IMR-90 (cell line): ENCODE data around the gene ANKH. TPM values are rescaled to one million over a fixed set of nuclear protein-coding genes. Genes with fewer than 3 reads are reported as not detected.

Experiments
- ATAC-seq: fragments of 200-7000 bp; cut with Tn5 transposase; 2 replicates; pipeline ENCODE4 v1.9.1; 2020; ENCODE audit warnings: low read depth, mild to moderate bottlenecking, moderate library complexity
- BruUV-seq: library from RNA; stranded (reverse); fragments of 400-500 nt; replicated peaks from 2 replicates; lab custom pipeline; 2021; lab: Mats Ljungman, UMichigan
- CTCF ChIA-PET: fragments of 300-600 bp; formaldehyde crosslinking; extraction: SDS; loops from one replicate; lab custom pipeline; 2021; ENCODE audit warnings: antibody characterized with exemption; lab: Yijun Ruan, JAX
- POLR2A ChIA-PET: fragments of 300-600 bp; sonication (Branson Sonifier 250); formaldehyde crosslinking; loops from one replicate; lab custom pipeline; 2022; ENCODE audit warnings: antibody characterized with exemption; ENCODE audit not compliant: unreplicated experiment; lab: Charles Lee
- DNase-seq: peaks from one replicate; pipeline ENCODE4 v3.0.0; 2013
- H2AFZ ChIP-seq: replicated peaks from 2 replicates; pipeline ENCODE3; 2013; ENCODE audit warnings: low read length, mild to moderate bottlenecking; ENCODE audit not compliant: poor library complexity
- H2AK5ac ChIP-seq: 2 replicates; pipeline ENCODE4 v1.6.1; 2013; ENCODE audit warnings: low read depth, low read length, inconsistent platforms
- H2AK9ac ChIP-seq: replicated peaks from 2 replicates; pipeline ENCODE3; 2013; ENCODE audit warnings: mild to moderate bottlenecking, low read depth, low read length, moderate library complexity; ENCODE audit not compliant: poor library complexity
- H2BK120ac ChIP-seq: 2 replicates; pipeline ENCODE4 v1.6.1; 2013; ENCODE audit warnings: low read depth, low read length, inconsistent platforms
- H2BK15ac ChIP-seq: 3 replicates; pipeline ENCODE4 v1.6.1; 2013; ENCODE audit warnings: low read depth, low read length, inconsistent platforms
- H2BK20ac ChIP-seq: 2 replicates; pipeline ENCODE4 v1.6.1; 2013; ENCODE audit warnings: low read depth, mild to moderate bottlenecking, inconsistent platforms, low read length, moderate library complexity
- H2BK5ac ChIP-seq: 2 replicates; pipeline ENCODE4 v1.6.1; 2013; ENCODE audit warnings: mild to moderate bottlenecking, low read depth, low read length, inconsistent platforms; ENCODE audit not compliant: poor library complexity, severe bottlenecking
- H3K14ac ChIP-seq: replicated peaks from 2 replicates; pipeline ENCODE4 v1.6.1; 2013; ENCODE audit warnings: low read depth, low read length, inconsistent platforms
- H3K18ac ChIP-seq: 2 replicates; pipeline ENCODE4 v1.6.1; 2013; ENCODE audit warnings: low read depth, low read length, control low read depth
- H3K23ac ChIP-seq: 2 replicates; pipeline ENCODE4 v1.6.1; 2013; ENCODE audit warnings: low read depth, low read length, inconsistent platforms
- H3K27ac ChIP-seq: 2 replicates; pipeline ENCODE4 v1.5.1; 2013; ENCODE audit warnings: mild to moderate bottlenecking, control low read depth, low read length; ENCODE audit not compliant: insufficient read depth
- H3K27me3 ChIP-seq: 2 replicates; pipeline ENCODE4 v1.6.1; 2013; ENCODE audit warnings: low read length; ENCODE audit not compliant: control insufficient read depth, insufficient read depth
- H3K36me3 ChIP-seq: 2 replicates; pipeline ENCODE4 v1.6.1; 2013; ENCODE audit warnings: low read length, mixed read lengths; ENCODE audit not compliant: control insufficient read depth, insufficient read depth
- H3K4ac ChIP-seq: 2 replicates; pipeline ENCODE4 v1.6.1; 2013; ENCODE audit warnings: low read depth, low read length, inconsistent platforms
- H3K4me1 ChIP-seq: 2 replicates; pipeline ENCODE4 v1.6.1; 2013; ENCODE audit warnings: low read length, mixed read lengths; ENCODE audit not compliant: control insufficient read depth, insufficient read depth
- H3K4me2 ChIP-seq: 2 replicates; pipeline ENCODE4 v1.6.1; 2013; ENCODE audit warnings: low read depth, mild to moderate bottlenecking, control low read depth, low read length, moderate library complexity
- H3K4me3 ChIP-seq: 2 replicates; pipeline ENCODE4 v1.5.1; 2013; ENCODE audit warnings: low read depth, mild to moderate bottlenecking, control low read depth, low read length, moderate library complexity; ENCODE audit not compliant: insufficient read depth
- H3K56ac ChIP-seq: 2 replicates; pipeline ENCODE4 v1.6.1; 2013; ENCODE audit warnings: low read length, inconsistent platforms; ENCODE audit not compliant: insufficient read depth; ENCODE audit errors: extremely low read depth
- H3K79me1 ChIP-seq, 2 experiments: 2 replicates each; pipeline ENCODE4 v1.6.1; 2013; ENCODE audit warnings: low read length in 2 of 2, inconsistent platforms in 1 of 2, low read depth in 1 of 2
- H3K9ac ChIP-seq: 2 replicates; pipeline ENCODE4 v1.6.1; 2013; ENCODE audit warnings: low read depth, low read length, control low read depth
- H3K9me1 ChIP-seq: 2 replicates; pipeline ENCODE4 v1.6.1; 2013; ENCODE audit warnings: low read length, inconsistent platforms; ENCODE audit not compliant: insufficient read depth
- H3K9me3 ChIP-seq: 2 replicates; pipeline ENCODE4 v1.6.1; 2013; ENCODE audit warnings: low read length; ENCODE audit not compliant: control insufficient read depth, insufficient read depth
- H4K20me1 ChIP-seq: 2 replicates; pipeline ENCODE4 v1.6.1; 2013; ENCODE audit warnings: low read length, inconsistent platforms; ENCODE audit not compliant: insufficient read depth
- H4K5ac ChIP-seq: 2 replicates; pipeline ENCODE4 v1.6.1; 2013; ENCODE audit warnings: mild to moderate bottlenecking, low read depth, low read length, control low read depth
- H4K8ac ChIP-seq, 2 experiments: 2 replicates each; pipeline ENCODE4 v1.6.1; 2013; ENCODE audit warnings: low read depth in 2 of 2, low read length in 2 of 2, control low read depth in 1 of 2, inconsistent platforms in 1 of 2
- H4K91ac ChIP-seq: 2 replicates; pipeline ENCODE4 v1.6.1; 2013; ENCODE audit warnings: low read depth, low read length, inconsistent platforms; ENCODE audit not compliant: insufficient read depth
- CEBPB ChIP-seq: IDR thresholded peaks from 2 replicates; pipeline ENCODE4 v1.6.1; 2012; ENCODE audit warnings: low read depth, low read length, improper control_type of control experiment
- CHD1 ChIP-seq: IDR thresholded peaks from 2 replicates; pipeline ENCODE4 v1.6.1; 2012; ENCODE audit warnings: low read depth, low read length, improper control_type of control experiment
- MAFK ChIP-seq: IDR thresholded peaks from 2 replicates; pipeline ENCODE4 v1.6.1; 2012; ENCODE audit warnings: low read depth, low read length, improper control_type of control experiment
- MAZ ChIP-seq: IDR thresholded peaks from 2 replicates; pipeline ENCODE4 v1.6.1; 2012; ENCODE audit warnings: low read depth, mild to moderate bottlenecking, low read length, improper control_type of control experiment, moderate library complexity, borderline replicate concordance
- NFE2L2 ChIP-seq: fragments of 150-350 bp; IDR thresholded peaks from 2 replicates; pipeline ENCODE4 v1.6.1; 2016; ENCODE audit warnings: low read depth, mild to moderate bottlenecking, low read length
- POLR2A ChIP-seq: IDR thresholded peaks from 2 replicates; pipeline ENCODE4 v1.6.1; 2012; ENCODE audit warnings: mild to moderate bottlenecking, low read depth, low read length
- RFX5 ChIP-seq: IDR thresholded peaks from 2 replicates; pipeline ENCODE4 v1.8.0; 2012; ENCODE audit warnings: low read depth, mild to moderate bottlenecking, low read length, moderate library complexity
- SMC3 ChIP-seq: fragments of 150-350 bp; IDR thresholded peaks from 2 replicates; pipeline ENCODE4 v1.6.1; 2016; ENCODE audit warnings: low read depth, mild to moderate bottlenecking, antibody characterized with exemption, low read length, moderate library complexity
- WGBS, 2 experiments: methylation state at CpG; one replicate each; pipeline versions ENCODE4 v1.1.5 to v1.1.7; 2013; ENCODE audit warnings: missing lambda C conversion rate in 2 of 2; ENCODE audit not compliant: insufficient read length in 1 of 2; ENCODE audit errors: extremely low coverage in 2 of 2; 5-methylcytosine and 5-hydroxymethylcytosine counted together
- dilution Hi-C: fragments of 300-500 bp; cut with HindIII; formaldehyde crosslinking; loops from one replicate; pipeline ENCODE4 v1.14.3; 2018; ENCODE audit warnings: low sequenced_read_pairs; ENCODE audit not compliant: unreplicated experiment
- in situ Hi-C: fragments of 300-500 bp; cut with MboI; formaldehyde crosslinking; loops from 3 replicates; pipeline ENCODE4 v1.14.3; 2019; ENCODE audit warnings: low sequenced_read_pairs, inconsistent platforms, mixed read lengths
- intact Hi-C: fragments of 100-400 bp; cut with micrococcal nuclease; formaldehyde crosslinking; loops from 2 replicates; pipeline ENCODE4 v1.10.0; 2022
- polyA plus RNA-seq, 3 experiments: library from polyadenylated mRNA; depleted of rRNA; stranded (reverse); fragments of >200 nt; gene quantifications; 2 replicates each; pipeline ENCODE4 v1.2.3, GENCODE V29; 2012; ENCODE audit warnings: low replicate concordance in 1 of 3
- total RNA-seq: library from RNA; depleted of rRNA; stranded (reverse); fragments of >200 nt; gene quantifications from 2 replicates; pipeline ENCODE4 v1.2.3, GENCODE V29; 2012
- TF ChIP-seq, protein P1 (sequence below): fragments of 150-350 bp; IDR thresholded peaks from 2 replicates; pipeline ENCODE4 v1.6.1; 2016; ENCODE audit warnings: low read depth, mild to moderate bottlenecking, low read length, moderate library complexity, borderline replicate concordance

Gene ANKH
- total and polyA plus RNA-seq, 2 of the 4 experiments (the other 2 are of a cell fraction) = 5.2 to 17.2 TPM

DNA sequence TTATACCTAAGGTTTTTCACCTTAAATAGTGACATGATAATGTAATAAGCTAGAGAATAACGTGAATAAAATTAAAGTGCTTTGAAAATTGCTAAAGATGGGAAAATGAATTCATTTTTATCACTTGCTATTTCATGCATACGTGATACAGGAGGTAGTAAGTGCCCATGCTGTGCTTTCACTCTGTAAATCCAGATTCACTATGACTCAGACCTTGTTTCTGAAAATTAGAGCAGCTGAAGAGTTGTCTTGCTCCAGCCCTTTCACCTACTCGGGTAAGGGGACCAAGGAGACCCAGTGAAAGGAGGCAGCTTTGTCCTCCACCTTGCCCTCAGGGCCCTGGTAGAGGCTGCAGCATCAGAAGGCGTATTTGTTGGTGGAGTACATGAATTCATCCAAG lies 87.9 kb downstream of the ANKH start:
- intact Hi-C loops (no loop called here), dilution Hi-C loops (no loop called here), in situ Hi-C loops (no loop called here)
- no peak overlapping the region for H3K9ac ChIP-seq
- no peak for TF ChIP-seq MAZ
- no peak for TF ChIP-seq CHD1
- no peak for TF ChIP-seq CEBPB
- TF ChIP-seq POLR2A = no peak
- no peak for TF ChIP-seq RFX5
- TF ChIP-seq, protein P1, sequence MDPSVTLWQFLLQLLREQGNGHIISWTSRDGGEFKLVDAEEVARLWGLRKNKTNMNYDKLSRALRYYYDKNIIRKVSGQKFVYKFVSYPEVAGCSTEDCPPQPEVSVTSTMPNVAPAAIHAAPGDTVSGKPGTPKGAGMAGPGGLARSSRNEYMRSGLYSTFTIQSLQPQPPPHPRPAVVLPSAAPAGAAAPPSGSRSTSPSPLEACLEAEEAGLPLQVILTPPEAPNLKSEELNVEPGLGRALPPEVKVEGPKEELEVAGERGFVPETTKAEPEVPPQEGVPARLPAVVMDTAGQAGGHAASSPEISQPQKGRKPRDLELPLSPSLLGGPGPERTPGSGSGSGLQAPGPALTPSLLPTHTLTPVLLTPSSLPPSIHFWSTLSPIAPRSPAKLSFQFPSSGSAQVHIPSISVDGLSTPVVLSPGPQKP = no peak
- no peak for TF ChIP-seq SMC3
- TF ChIP-seq NFE2L2 = no peak
- no peak for TF ChIP-seq MAFK
- H3K4ac ChIP-seq = no peak overlapping the region
- H2BK120ac ChIP-seq = no peak overlapping the region
- ChIA-PET POLR2A (no interaction called here), CTCF (no interaction called here)
- H2BK5ac ChIP-seq = no peak overlapping the region
- no TSS peak for BruUV-seq
- no peak overlapping the region for H4K91ac ChIP-seq
- no peak overlapping the region for H3K18ac ChIP-seq
- H3K9me1 ChIP-seq = no peaks in the 10 kb centered on the region
- H3K56ac ChIP-seq = no peak overlapping the region
- H3K9me3 ChIP-seq = peaks cover 5% of the 10 kb centered on the region
- peaks cover 2% of the 10 kb centered on the region for H3K36me3 ChIP-seq
- H3K23ac ChIP-seq = no peak overlapping the region
- no peaks in the 10 kb centered on the region for H3K4me1 ChIP-seq
- H4K8ac ChIP-seq = no peak overlapping the region
- no peak for DNase-seq
- H3K79me1 ChIP-seq = no peaks in the 10 kb centered on the region; a peak in 3 of 4 replicates
- H3K14ac ChIP-seq = no peak overlapping the region
- no CpG with 5 or more reads among the region's 4 CpGs for WGBS, 2 experiments
- H3K4me3 ChIP-seq = no peak overlapping the region
- no peak for ATAC-seq
- no peaks in the 10 kb centered on the region for H4K20me1 ChIP-seq
- H3K27me3 ChIP-seq = no peaks in the 10 kb centered on the region
- no peak overlapping the region for H2BK15ac ChIP-seq
- H3K27ac ChIP-seq = no peak overlapping the region
- H2BK20ac ChIP-seq = no peak overlapping the region
- H3K4me2 ChIP-seq = no peak overlapping the region
- no peak overlapping the region for H4K5ac ChIP-seq
- no peak overlapping the region for H2AK9ac ChIP-seq
- no peak overlapping the region for H2AK5ac ChIP-seq
- no peak overlapping the region for H2AFZ ChIP-seq
